Spinal cord (tissue), 10 donors: Measurements from ENCODE around the gene PRIM2. TPM values are rescaled to one million over a fixed set of nuclear protein-coding genes. Genes with fewer than 3 reads are reported as not detected.
A peak's percentile ranks its signal among the peaks of the same experiment; 100 is the strongest.
"Not testable (repeated sequence)": the region's sequence is repeated elsewhere in the genome, so short reads cannot be mapped to it uniquely, and the experiment has no call there.

ENCODE experiments used
- DNase-seq, 6 donors: peaks; one replicate each; pipeline versions ENCODE4 v3.0.0 to v3.0.0-alpha.2; 2013 to 2015; ENCODE audit warnings: low spot score in 6 of 6, low read depth in 4 of 6
- H3K27ac ChIP-seq: one replicate; pipeline ENCODE4 v1.5.1; 2013; ENCODE audit warnings: low read depth, low read length, control low read depth
- H3K27me3 ChIP-seq: one replicate; pipeline ENCODE4 v1.6.1; 2013; ENCODE audit warnings: low read length; ENCODE audit not compliant: control insufficient read depth, insufficient read depth
- H3K36me3 ChIP-seq: one replicate; pipeline ENCODE4 v1.6.1; 2013; ENCODE audit warnings: low read length; ENCODE audit not compliant: control insufficient read depth, insufficient read depth
- H3K4me1 ChIP-seq: one replicate; pipeline ENCODE4 v1.6.1; 2013; ENCODE audit warnings: low read length; ENCODE audit not compliant: control insufficient read depth, insufficient read depth
- H3K4me3 ChIP-seq: one replicate; pipeline ENCODE4 v1.5.1; 2013; ENCODE audit warnings: low read depth, low read length, control low read depth
- H3K9me3 ChIP-seq: one replicate; pipeline ENCODE4 v1.6.1; 2013; ENCODE audit warnings: low read length; ENCODE audit not compliant: control insufficient read depth, insufficient read depth
- WGBS: methylation state at CpG from one replicate; pipeline ENCODE4 v1.1.5; 2013; ENCODE audit warnings: missing lambda C conversion rate; ENCODE audit not compliant: insufficient coverage; 5-methylcytosine and 5-hydroxymethylcytosine counted together
- polyA plus RNA-seq, 2 donors: library from polyadenylated mRNA; unstranded; fragments of 120-200 nt; gene quantifications; one replicate each; pipeline ENCODE4 v1.2.1, GENCODE V29; 2013; ENCODE audit not compliant: insufficient read length in 2 of 2
- total RNA-seq, 2 donors: library from RNA; depleted of rRNA in 1 of 2; stranded (reverse); fragments of 120-200 nt in 1 of 2; fragments of >200 nt in 1 of 2; gene quantifications; one replicate each; pipeline versions ENCODE4 v1.2.3 to v1.2.4, GENCODE V29; 2013 to 2014
- donor health status: healthy.

The PRIM2 gene
- total and polyA plus RNA-seq, 4 donors = 8.1 to 19.7 (median 13.6) TPM

- DNase-seq = no peak
- Histone ChIP-seq H3K4me3 (no peak overlapping the region), H3K27ac (no peak overlapping the region), H3K27me3 (no peaks in the 10 kb centered on the region), H3K4me1 (no peaks in the 10 kb centered on the region), H3K9me3 (no peaks in the 10 kb centered on the region), H3K36me3 (no peaks in the 10 kb centered on the region)
- 100% methylated on average over 1 of the region's 5 CpGs for WGBS
Observed at GRCh38 chr6:57306273-57306672, 11.2 kb upstream of the PRIM2 start.

DNA sequence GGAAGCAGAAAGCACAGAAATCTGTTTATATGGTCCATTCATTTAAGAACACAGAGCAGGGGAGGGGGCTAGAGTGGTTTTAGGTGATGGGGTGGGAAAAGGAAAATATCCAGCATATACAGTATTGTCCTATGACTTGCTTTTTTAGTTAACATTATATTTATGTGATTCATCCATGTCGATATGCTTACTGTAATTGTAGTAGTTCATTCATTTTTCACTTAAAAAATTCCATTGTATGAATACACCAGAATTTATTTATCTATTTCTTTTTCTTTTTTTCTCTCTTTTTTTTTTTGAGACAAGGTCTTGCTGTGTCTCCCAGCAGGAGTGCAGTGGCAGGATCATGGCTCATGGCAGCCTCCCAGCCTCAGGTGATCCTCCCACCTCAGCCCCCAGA is 9.6 kb upstream of the PRIM2 start:
- Histone ChIP-seq H3K4me3 (no peak overlapping the region), H3K27ac (no peak overlapping the region), H3K36me3 (no peaks in the 10 kb centered on the region), H3K9me3 (no peaks in the 10 kb centered on the region), H3K27me3 (no peaks in the 10 kb centered on the region), H3K4me1 (no peaks in the 10 kb centered on the region)
- no peak for DNase-seq
- WGBS = no CpG with 5 or more reads among the region's 1 CpG

DNA sequence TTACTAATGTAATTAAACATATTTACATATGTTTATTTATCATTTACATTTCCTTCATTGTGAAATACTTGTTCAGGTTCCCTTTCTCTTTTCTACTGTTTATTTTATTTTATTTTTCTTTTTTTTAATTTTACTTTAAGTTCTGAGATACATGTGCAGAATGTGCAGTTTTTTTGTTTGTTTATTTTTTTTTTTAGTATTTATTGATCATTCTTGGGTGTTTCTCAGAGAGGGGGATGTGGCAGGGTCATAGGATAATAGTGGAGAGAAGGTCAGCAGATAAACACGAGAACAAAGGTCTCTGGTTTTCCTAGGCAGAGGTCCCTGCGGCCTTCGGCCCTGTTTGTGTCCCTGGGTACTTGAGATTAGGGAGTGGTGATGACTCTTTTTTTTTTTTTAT is 8.7 kb upstream of the PRIM2 start:
- no CpG with 5 or more reads among the region's 3 CpGs for WGBS
- H3K4me1 ChIP-seq, H3K36me3 ChIP-seq, H3K9me3 ChIP-seq, H3K4me3 ChIP-seq, DNase-seq, H3K27ac ChIP-seq, H3K27me3 ChIP-seq: not testable (repeated sequence)

- WGBS = 98% methylated on average over 12 of the region's 21 CpGs
- DNase-seq, H3K9me3 ChIP-seq: not testable (repeated sequence)
Observed at GRCh38 chr6:57310095-57310816, 7.2 kb upstream of the PRIM2 start.

GRCh38 chr6:57310817-57311157 is 6.6 kb upstream of the PRIM2 start:
- no peak overlapping the region for H3K4me3 ChIP-seq
- WGBS = 95% methylated on average over 17 of the region's 24 CpGs
- H3K4me1 ChIP-seq = no peaks in the 10 kb centered on the region
- H3K9me3 ChIP-seq = no peaks in the 10 kb centered on the region
- H3K27ac ChIP-seq = no peak overlapping the region
- H3K36me3 ChIP-seq = no peaks in the 10 kb centered on the region
- no peaks in the 10 kb centered on the region for H3K27me3 ChIP-seq
- no peak for DNase-seq

More at GRCh38 chr6:57310095-57310816, 7.2 kb upstream of the PRIM2 start:
- not testable (repeated sequence) for H3K36me3 ChIP-seq, H3K27ac ChIP-seq, H3K4me3 ChIP-seq, H3K4me1 ChIP-seq, H3K27me3 ChIP-seq

- not testable (repeated sequence) for H3K4me1 ChIP-seq, DNase-seq, H3K9me3 ChIP-seq, H3K36me3 ChIP-seq, H3K27me3 ChIP-seq, H3K4me3 ChIP-seq, H3K27ac ChIP-seq
- WGBS = 97% methylated on average over 26 of the region's 44 CpGs
Observed at GRCh38 chr6:57311300-57312003, 6.0 kb upstream of the PRIM2 start.

DNA sequence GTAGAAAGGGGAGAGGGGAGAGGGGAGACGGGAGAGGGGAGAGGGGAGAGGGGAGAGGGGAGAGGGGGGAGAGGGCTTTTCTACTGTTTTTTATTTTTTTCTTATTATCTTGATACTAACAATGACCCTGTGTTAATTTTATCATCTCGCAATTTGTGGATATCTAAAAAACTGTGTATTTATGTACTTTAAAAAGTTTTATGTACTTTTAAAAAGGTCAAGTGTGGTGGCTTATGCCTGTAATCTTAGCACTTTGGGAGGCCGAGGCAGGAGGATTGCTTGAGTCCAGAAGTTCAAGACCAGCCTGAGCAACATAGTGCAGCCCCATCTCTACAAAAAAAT is 5.5 kb upstream of the PRIM2 start:
- no peaks in the 10 kb centered on the region for H3K9me3 ChIP-seq
- H3K36me3 ChIP-seq = no peaks in the 10 kb centered on the region
- H3K27me3 ChIP-seq = no peaks in the 10 kb centered on the region
- H3K4me1 ChIP-seq = peaks cover 4% of the 10 kb centered on the region
- 100% methylated on average over 1 of the region's 3 CpGs for WGBS
- no peak for DNase-seq
- no peak overlapping the region for H3K27ac ChIP-seq
- H3K4me3 ChIP-seq = no peak overlapping the region

DNA sequence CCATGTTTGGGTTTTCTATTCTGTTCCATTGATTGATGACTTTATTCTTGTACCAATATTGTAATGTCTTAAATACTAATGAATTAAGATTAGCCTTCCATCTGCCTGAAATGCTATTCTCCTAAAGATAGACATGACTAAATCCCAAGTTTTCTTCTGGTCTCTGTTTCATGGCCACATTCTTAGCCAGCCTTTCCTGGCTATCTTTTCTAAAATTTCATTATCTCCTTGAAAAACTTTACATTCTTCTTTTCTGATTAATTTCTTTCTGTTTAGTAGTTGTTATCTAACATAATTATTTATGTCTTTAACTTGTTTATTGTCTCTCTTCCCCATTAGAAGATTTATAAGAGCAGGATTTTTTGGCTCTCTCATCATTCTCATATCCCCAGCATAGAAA is 4.4 kb upstream of the PRIM2 start:
- Histone ChIP-seq H3K4me1 (peaks cover 4% of the 10 kb centered on the region), H3K27ac (no peak overlapping the region)

GRCh38 chr6:57313711-57314471 is 3.5 kb upstream of the PRIM2 start:
- H3K27me3 ChIP-seq = no peaks in the 10 kb centered on the region
- H3K9me3 ChIP-seq = no peaks in the 10 kb centered on the region
- WGBS = 90% methylated on average over 8 of the region's 12 CpGs
- H3K27ac ChIP-seq = no peak overlapping the region
- H3K36me3 ChIP-seq = no peaks in the 10 kb centered on the region
- no peak overlapping the region for H3K4me3 ChIP-seq
- H3K4me1 ChIP-seq = peaks cover 4% of the 10 kb centered on the region
- DNase-seq = peak in 1 of 6 donors; percentile 18

More for the DNA sequence above, 4.4 kb upstream of the PRIM2 start:
- no peaks in the 10 kb centered on the region for H3K36me3 ChIP-seq
- no peak overlapping the region for H3K4me3 ChIP-seq
- no peak for DNase-seq
- H3K27me3 ChIP-seq = no peaks in the 10 kb centered on the region
- no peaks in the 10 kb centered on the region for H3K9me3 ChIP-seq
